GM12873 (cell line): ENCODE measurements around the gene CIB2.

Experiments
- TF ChIP-seq, protein P1 (sequence below): IDR thresholded peaks from 2 replicates; pipeline ENCODE4 v1.5.1; 2012; ENCODE audit warnings: low read depth, mild to moderate bottlenecking, moderate library complexity, low read length, control low read depth; ENCODE audit not compliant: insufficient read depth; ENCODE audit errors: missing control alignments

The CIB2 gene

DNA sequence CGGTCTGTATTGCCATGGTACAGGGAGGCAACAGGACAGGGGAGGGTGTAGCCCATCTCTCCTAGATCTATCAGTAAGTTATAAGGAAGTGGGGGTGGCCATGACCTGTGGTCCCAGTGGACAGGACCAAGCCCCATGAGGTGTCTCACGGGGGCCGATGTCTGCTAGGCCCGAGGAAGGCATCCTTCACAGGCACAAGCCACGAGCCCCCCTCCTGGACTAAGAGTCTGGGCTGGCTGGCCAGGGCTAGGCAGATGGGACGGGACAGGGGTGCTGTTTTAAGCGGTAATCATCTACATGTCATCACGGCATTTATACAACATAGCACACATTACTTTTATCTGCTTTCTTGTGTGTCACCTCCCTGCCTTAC is 51.2 kb downstream of the CIB2 start:
- TF ChIP-seq, protein P1, sequence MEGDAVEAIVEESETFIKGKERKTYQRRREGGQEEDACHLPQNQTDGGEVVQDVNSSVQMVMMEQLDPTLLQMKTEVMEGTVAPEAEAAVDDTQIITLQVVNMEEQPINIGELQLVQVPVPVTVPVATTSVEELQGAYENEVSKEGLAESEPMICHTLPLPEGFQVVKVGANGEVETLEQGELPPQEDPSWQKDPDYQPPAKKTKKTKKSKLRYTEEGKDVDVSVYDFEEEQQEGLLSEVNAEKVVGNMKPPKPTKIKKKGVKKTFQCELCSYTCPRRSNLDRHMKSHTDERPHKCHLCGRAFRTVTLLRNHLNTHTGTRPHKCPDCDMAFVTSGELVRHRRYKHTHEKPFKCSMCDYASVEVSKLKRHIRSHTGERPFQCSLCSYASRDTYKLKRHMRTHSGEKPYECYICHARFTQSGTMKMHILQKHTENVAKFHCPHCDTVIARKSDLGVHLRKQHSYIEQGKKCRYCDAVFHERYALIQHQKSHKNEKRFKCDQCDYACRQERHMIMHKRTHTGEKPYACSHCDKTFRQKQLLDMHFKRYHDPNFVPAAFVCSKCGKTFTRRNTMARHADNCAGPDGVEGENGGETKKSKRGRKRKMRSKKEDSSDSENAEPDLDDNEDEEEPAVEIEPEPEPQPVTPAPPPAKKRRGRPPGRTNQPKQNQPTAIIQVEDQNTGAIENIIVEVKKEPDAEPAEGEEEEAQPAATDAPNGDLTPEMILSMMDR, result no peak

DNA sequence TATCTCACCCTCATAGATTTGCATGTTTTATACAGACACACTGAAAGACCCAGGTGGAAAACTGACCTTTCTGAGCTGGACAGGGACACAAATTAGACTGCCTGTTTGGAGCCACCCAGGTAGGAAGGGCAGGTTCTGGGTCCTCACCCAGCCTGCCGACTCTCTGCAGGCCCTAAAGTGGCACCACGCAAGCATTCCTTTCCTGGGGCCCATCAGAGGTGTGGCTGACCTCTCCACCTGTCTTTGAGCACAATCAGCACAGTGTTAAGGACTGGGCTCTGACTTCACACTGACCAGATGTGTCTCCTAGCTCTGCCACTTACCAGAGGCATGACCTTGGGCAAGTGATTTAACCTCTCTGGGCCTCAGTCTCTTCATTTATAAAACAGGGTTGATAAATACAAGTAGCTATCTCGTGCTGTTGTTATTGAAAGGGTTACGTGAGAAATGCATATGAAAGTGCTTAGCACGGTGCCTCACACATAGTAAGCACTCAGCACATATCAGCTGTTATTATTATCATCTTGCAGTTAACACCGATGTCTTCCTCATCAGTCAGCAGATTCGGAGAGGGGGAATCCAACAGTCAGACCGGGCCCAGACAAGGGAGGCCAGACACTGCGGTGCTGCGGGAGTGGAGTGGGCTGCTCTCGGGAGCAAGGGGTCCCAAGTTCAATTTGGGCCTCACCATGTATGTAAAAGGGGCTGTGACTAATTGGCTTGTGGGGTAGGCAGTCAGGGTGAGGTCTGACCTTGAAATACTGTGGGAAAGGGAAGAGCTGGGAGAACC is 51.8 kb downstream of the CIB2 start:
- TF ChIP-seq, protein P1, result no peak

DNA sequence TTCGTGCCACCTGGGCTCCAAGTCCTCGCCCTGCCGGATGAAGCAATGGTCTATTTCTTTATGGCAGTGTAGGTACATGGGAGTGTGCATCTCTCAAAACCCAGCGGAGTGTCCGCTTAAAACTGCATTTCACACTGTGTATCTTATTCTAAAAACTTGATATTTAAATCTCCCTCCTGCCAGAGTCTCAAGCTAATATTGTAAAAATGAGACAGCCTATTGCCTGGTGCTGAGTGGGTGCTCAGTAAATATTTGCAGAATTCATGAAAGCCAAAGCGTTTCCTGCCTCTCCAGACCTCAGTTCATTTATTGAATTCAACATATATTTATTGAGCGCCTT is 53.4 kb downstream of the CIB2 start:
- TF ChIP-seq, protein P1, result no peak

DNA sequence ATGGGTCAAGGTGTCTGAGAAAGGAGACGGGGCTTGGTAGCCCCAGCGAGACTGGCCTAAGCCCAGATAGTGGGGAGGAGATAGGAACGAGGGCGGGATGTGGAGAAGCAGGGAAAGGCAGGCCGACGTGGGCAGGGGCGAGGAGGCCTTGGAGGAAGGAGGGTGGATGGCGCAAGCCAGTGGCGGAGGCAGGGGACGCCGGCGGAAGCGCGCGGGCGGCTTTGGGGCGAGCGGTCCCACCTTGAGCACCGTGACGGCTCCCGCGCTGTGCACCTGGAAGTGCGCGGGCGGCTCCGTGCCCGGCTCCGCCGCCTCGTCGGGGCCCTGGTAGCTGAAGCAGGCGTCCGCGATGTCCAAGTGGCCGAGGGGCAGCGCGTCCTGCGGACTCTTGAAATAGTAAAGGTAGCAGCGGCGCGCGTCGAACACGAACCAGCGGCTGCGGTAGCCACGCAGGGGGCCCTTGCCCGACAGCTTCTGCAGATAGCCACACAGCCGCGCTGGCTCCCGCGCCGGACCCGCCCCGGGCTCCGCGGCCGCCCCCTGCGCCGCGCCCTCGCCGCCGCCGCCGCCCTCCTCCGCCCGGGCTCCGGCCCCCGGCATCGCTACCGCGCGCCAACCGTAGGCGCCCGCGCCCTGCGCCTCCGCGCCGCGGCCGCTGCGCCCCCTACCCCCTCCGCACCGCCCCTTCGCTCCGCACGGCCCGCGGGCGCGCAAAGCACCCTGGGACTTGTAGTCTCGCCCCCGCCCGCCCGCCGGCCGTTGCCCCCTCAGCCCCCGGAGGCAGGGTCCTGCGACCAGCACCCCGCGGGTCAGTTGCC is 54.0 kb downstream of the CIB2 start, which contains the start of gene TBC1D2B:
TSS of gene TBC1D2B (minus strand) at position 659 of the 818 bp plus-strand sequence. CDS start at position 600, 59 bp downstream.
- TF ChIP-seq, protein P1, result peak; percentile 14

- TF ChIP-seq, protein P1, result peak; percentile 25
Observed at GRCh38 chr15:78076231-78077052, 54.8 kb downstream of the CIB2 start.

- TF ChIP-seq, protein P1, result no peak
Observed at GRCh38 chr15:78075490-78076230, 55.6 kb downstream of the CIB2 start.
